HG03103 (cell line): ENCODE results near the gene MAP7.

Experiments used
- ATAC-seq: cut with Tn5 transposase; IDR thresholded peaks from one replicate; pipeline ENCODE4 v1.9.1; 2021; ENCODE audit warnings: low read depth; ENCODE audit not compliant: unreplicated experiment

MAP7 gene

GRCh38 chr6:136566007-136566487, 15.8 kb upstream of the MAP7 start:
- no peak for ATAC-seq

GRCh38 chr6:136564180-136564579, 14.0 kb upstream of the MAP7 start:
- no peak for ATAC-seq

GRCh38 chr6:136563386-136564152, 13.3 kb upstream of the MAP7 start:
- no peak for ATAC-seq

GRCh38 chr6:136562211-136562610, 12.0 kb upstream of the MAP7 start:
- no peak for ATAC-seq

GRCh38 chr6:136553166-136553787, 3.1 kb upstream of the MAP7 start:
- no peak for ATAC-seq

- ATAC-seq, result no peak
Observed at GRCh38 chr6:136552054-136552453, 1.8 kb upstream of the MAP7 start.

GRCh38 chr6:136551103-136551502, 881 bp upstream of the MAP7 start:
- no peak for ATAC-seq

GRCh38 chr6:136550045-136550329, 235 bp downstream of the MAP7 start:
- peak; percentile 45 for ATAC-seq

GRCh38 chr6:136549300-136550044, 750 bp downstream of the MAP7 start:
- no peak for ATAC-seq

GRCh38 chr6:136548582-136549299, 1.5 kb downstream of the MAP7 start:
- ATAC-seq, result no peak

GRCh38 chr6:136547871-136548270, 2.4 kb downstream of the MAP7 start:
- no peak for ATAC-seq

- ATAC-seq, result no peak
Observed at GRCh38 chr6:136547336-136547735, 2.9 kb downstream of the MAP7 start.

GRCh38 chr6:136546331-136546730, 3.9 kb downstream of the MAP7 start:
- ATAC-seq, result no peak

GRCh38 chr6:136544326-136544725, 5.9 kb downstream of the MAP7 start:
- no peak for ATAC-seq

- ATAC-seq, result no peak
Observed at GRCh38 chr6:136541395-136541794, 8.8 kb downstream of the MAP7 start.

- no peak for ATAC-seq
Observed at GRCh38 chr6:136539967-136540652, 10.1 kb downstream of the MAP7 start.

- no peak for ATAC-seq
Observed at GRCh38 chr6:136538836-136539235, 11.4 kb downstream of the MAP7 start.

GRCh38 chr6:136535880-136536650, 14.2 kb downstream of the MAP7 start:
- ATAC-seq, result no peak

GRCh38 chr6:136535017-136535765, 15.0 kb downstream of the MAP7 start:
- no peak for ATAC-seq
